Skeletal muscle tissue (tissue), 4 donors: ENCODE results near the gene VPS8. TPM values are rescaled to one million over a fixed set of nuclear protein-coding genes. Genes with fewer than 3 reads are reported as not detected.

Source experiments
- H3K27ac ChIP-seq: one replicate; pipeline ENCODE4 v1.7.0; 2013; ENCODE audit warnings: mild to moderate bottlenecking, low read depth, low read length, inconsistent platforms
- H3K27me3 ChIP-seq, 3 donors: one replicate each; pipeline ENCODE4 v1.7.0; 2013; ENCODE audit warnings: low read length in 3 of 3; ENCODE audit not compliant: control insufficient read depth in 3 of 3, insufficient read depth in 3 of 3
- H3K36me3 ChIP-seq, 3 donors: one replicate each; pipeline ENCODE4 v1.7.0; 2013; ENCODE audit warnings: low read length in 3 of 3; ENCODE audit not compliant: control insufficient read depth in 3 of 3, insufficient read depth in 3 of 3
- H3K4me1 ChIP-seq, 3 donors: one replicate each; pipeline ENCODE4 v1.7.0; 2013; ENCODE audit warnings: low read length in 3 of 3, mild to moderate bottlenecking in 3 of 3; ENCODE audit not compliant: control insufficient read depth in 3 of 3, insufficient read depth in 3 of 3
- H3K4me3 ChIP-seq, 3 donors: one replicate each; pipeline ENCODE4 v1.7.0; 2013; ENCODE audit warnings: low read length in 3 of 3
- H3K9ac ChIP-seq, 3 donors: one replicate each; pipeline ENCODE4 v1.7.0; 2013; ENCODE audit warnings: low read length in 3 of 3, mild to moderate bottlenecking in 3 of 3, moderate library complexity in 2 of 3, low read depth in 1 of 3
- H3K9me3 ChIP-seq, 3 donors: one replicate each; pipeline ENCODE4 v1.7.0; 2013; ENCODE audit warnings: low read length in 3 of 3; ENCODE audit not compliant: control insufficient read depth in 3 of 3
- total RNA-seq: library from RNA; depleted of rRNA; stranded (reverse); fragments of >200 nt; gene quantifications from one replicate; pipeline ENCODE4 v1.2.3, GENCODE V29; 2014
- donor health status: Osteomylitis.

Gene VPS8
- total RNA-seq, 1 donor from 2014 or later, result 316 TPM

GRCh38 chr3:184808021-184808420, 3.9 kb upstream of the VPS8 start:
- Histone ChIP-seq H3K4me3 (no peak overlapping the region), H3K9me3 (no peaks in the 10 kb centered on the region), H3K36me3 (no peaks in the 10 kb centered on the region), H3K27me3 (no peaks in the 10 kb centered on the region), H3K27ac (no peak overlapping the region), H3K4me1 (peaks cover 9 to 33% (median 22%) of the 10 kb centered on the region in 3 donors), H3K9ac (no peak overlapping the region)

GRCh38 chr3:184810146-184810545, 1.8 kb upstream of the VPS8 start:
- no peaks in the 10 kb centered on the region for H3K27me3 ChIP-seq
- no peak overlapping the region for H3K4me3 ChIP-seq
- H3K36me3 ChIP-seq, result no peaks in the 10 kb centered on the region
- no peak overlapping the region for H3K9ac ChIP-seq
- peaks cover 15 to 45% (median 34%) of the 10 kb centered on the region in 3 donors for H3K4me1 ChIP-seq
- no peaks in the 10 kb centered on the region for H3K9me3 ChIP-seq
- no peak overlapping the region for H3K27ac ChIP-seq

GRCh38 chr3:184811034-184811433, 932 bp upstream of the VPS8 start:
- H3K4me3 ChIP-seq, result no peak overlapping the region
- no peaks in the 10 kb centered on the region for H3K27me3 ChIP-seq
- peaks cover 22 to 47% (median 34%) of the 10 kb centered on the region in 3 donors for H3K4me1 ChIP-seq
- no peak overlapping the region for H3K27ac ChIP-seq
- H3K9me3 ChIP-seq, result no peaks in the 10 kb centered on the region
- H3K9ac ChIP-seq, result no peak overlapping the region
- H3K36me3 ChIP-seq, result no peaks in the 10 kb centered on the region

GRCh38 chr3:184811663-184811998, 335 bp upstream of the VPS8 start:
- Histone ChIP-seq H3K27ac (no peak overlapping the region), H3K9ac (peak overlapping the region; percentile 73 to 93 (median 87)), H3K4me1 (peaks cover 23 to 47% (median 31%) of the 10 kb centered on the region in 3 donors), H3K9me3 (no peaks in the 10 kb centered on the region), H3K36me3 (no peaks in the 10 kb centered on the region), H3K27me3 (no peaks in the 10 kb centered on the region), H3K4me3 (peak overlapping the region; percentile 90 to 98 (median 91))

GRCh38 chr3:184812662-184813042, 686 bp downstream of the VPS8 start:
- no peaks in the 10 kb centered on the region for H3K9me3 ChIP-seq
- H3K36me3 ChIP-seq, result no peaks in the 10 kb centered on the region
- H3K9ac ChIP-seq, result peak overlapping the region; percentile 87 to 93 (median 87)
- peaks cover 26 to 47% (median 32%) of the 10 kb centered on the region in 3 donors for H3K4me1 ChIP-seq
- no peaks in the 10 kb centered on the region for H3K27me3 ChIP-seq
- H3K27ac ChIP-seq, result peak overlapping the region; percentile 89
- peak overlapping the region; percentile 90 to 98 (median 91) for H3K4me3 ChIP-seq

GRCh38 chr3:184813357-184813756, 1.4 kb downstream of the VPS8 start:
- Histone ChIP-seq H3K27ac (peak overlapping the region; percentile 89), H3K4me3 (peak overlapping the region; percentile 90 to 98 (median 91)), H3K27me3 (no peaks in the 10 kb centered on the region), H3K9me3 (no peaks in the 10 kb centered on the region), H3K4me1 (peaks cover 26 to 52% (median 35%) of the 10 kb centered on the region in 3 donors), H3K9ac (peak overlapping the region in 2 of 3 donors; percentile 87 to 93), H3K36me3 (no peaks in the 10 kb centered on the region)

GRCh38 chr3:184814214-184814613, 2.2 kb downstream of the VPS8 start:
- H3K4me3 ChIP-seq, result no peak overlapping the region
- no peak overlapping the region for H3K9ac ChIP-seq
- H3K4me1 ChIP-seq, result peaks cover 26 to 57% (median 40%) of the 10 kb centered on the region in 3 donors
- no peaks in the 10 kb centered on the region for H3K27me3 ChIP-seq
- no peaks in the 10 kb centered on the region for H3K9me3 ChIP-seq
- H3K36me3 ChIP-seq, result no peaks in the 10 kb centered on the region
- no peak overlapping the region for H3K27ac ChIP-seq

GRCh38 chr3:184815046-184815930, 3.3 kb downstream of the VPS8 start:
- peaks cover 34 to 61% (median 47%) of the 10 kb centered on the region in 3 donors for H3K4me1 ChIP-seq
- peak overlapping the region; percentile 94 for H3K27ac ChIP-seq

GRCh38 chr3:184816614-184817013, 4.6 kb downstream of the VPS8 start:
- Histone ChIP-seq H3K27me3 (no peaks in the 10 kb centered on the region), H3K9ac (peak overlapping the region; percentile 24 to 66 (median 60)), H3K36me3 (no peaks in the 10 kb centered on the region), H3K4me1 (peaks cover 34 to 69% (median 49%) of the 10 kb centered on the region in 3 donors), H3K9me3 (no peaks in the 10 kb centered on the region), H3K27ac (peak overlapping the region; percentile 94), H3K4me3 (peak overlapping the region; percentile 8 to 51 (median 38))

More at GRCh38 chr3:184815046-184815930, 3.3 kb downstream of the VPS8 start:
- Histone ChIP-seq H3K9ac (no peak overlapping the region), H3K4me3 (peak overlapping the region in 1 of 3 donors; percentile 17), H3K27me3 (no peaks in the 10 kb centered on the region), H3K9me3 (no peaks in the 10 kb centered on the region), H3K36me3 (no peaks in the 10 kb centered on the region)

- Histone ChIP-seq H3K9me3 (no peaks in the 10 kb centered on the region), H3K27me3 (no peaks in the 10 kb centered on the region), H3K36me3 (peaks cover 0 to 4% (median 0%) of the 10 kb centered on the region in 3 donors), H3K27ac (peak overlapping the region; percentile 94), H3K4me3 (peak overlapping the region in 1 of 3 donors; percentile 35), H3K9ac (no peak overlapping the region), H3K4me1 (peaks cover 32 to 50% (median 33%) of the 10 kb centered on the region in 3 donors)
These were observed 8.6 kb downstream of the VPS8 start for GRCh38 chr3:184820525-184820924.
